ENCODE data around the gene TMEM132D.

Gene TMEM132D

DNA sequence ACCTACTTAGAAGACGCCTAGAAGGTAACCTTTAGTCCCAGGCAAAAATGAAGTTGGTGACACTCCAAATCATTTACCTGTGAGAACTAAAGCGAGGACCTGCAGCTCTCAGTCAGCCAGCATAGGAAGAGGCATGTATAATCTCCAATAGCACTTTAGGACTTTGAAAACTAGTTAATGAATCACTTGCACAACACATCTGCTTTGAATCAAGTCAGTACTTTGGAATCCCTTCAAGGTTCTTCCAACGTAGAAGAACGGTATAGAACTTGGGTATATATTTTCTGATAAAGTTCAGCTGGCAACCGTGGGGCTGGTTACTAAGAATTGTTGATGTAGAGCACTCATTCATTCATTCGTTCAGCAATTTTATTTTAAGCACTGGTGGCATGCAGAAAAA lies 251.9 kb downstream of the TMEM132D start:
- DNase-seq: no peak

DNA sequence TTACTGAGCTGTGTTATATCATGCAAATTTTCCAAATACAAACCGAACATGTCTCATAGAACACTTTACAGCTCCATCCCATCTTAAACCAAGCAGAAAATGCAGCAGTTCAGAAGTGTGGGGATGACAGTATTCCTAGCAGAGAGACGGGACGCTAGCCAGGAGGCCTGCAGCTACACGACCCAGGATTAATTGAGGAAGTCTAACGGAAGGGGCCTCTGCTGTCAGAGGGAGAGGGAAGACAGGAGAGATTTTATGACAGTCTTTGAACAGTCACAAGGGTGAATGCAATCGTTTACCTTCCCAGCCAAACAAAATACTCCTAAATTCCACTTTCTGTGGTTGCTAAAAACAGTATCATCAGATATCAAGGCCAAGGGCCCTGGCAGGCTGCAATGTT lies 261.9 kb downstream of the TMEM132D start:
- DNase-seq: no peak

DNA sequence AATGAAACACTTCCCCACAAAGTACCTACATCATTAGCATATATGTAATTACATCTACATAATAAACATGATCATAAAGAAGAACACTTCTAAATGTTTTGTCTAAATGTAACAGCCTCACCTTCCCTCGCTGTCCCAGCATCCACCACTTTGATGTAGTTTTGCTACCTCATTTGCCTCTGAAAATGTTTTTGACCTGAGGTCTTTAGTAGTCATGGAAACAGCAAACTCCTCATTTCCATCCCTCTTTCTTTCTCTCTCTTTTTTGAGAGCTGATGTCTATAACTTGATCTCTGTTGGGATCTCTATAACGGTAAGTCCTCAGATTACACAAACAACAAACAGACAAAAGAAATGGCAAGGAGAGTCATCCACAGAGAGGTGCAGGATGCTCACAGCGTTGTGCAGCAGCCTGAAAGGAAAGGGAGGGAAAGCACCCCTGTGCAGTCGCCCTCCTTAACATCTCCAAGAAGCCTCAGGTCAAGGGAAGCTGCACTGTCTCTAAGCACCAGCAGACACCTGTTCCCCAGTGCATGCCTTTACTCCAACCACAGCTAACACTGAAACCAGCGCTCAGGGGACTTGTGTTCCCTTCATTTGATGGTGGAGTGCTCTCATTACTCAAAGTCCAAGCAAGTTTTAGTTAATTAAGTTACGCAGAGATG lies 268.7 kb downstream of the TMEM132D start:
- no peak for DNase-seq

DNA sequence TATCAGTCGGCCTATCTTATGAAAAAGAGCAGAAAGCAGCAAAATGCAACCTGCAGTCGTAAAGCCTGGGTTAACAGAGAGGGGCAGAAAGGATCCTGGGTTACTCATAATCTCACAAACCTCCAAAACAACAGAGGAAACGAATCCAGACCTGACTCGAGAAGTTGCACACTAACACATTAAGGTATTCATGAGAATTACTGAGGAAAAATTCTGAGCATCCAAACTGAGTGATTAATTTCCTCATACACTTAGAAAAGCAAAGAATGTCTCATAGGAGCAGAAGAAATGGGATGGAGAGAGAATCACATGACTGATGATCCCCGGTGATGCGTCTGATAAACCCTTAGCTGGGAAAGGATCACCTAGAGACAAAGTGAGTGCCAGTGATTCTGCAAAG lies 272.5 kb downstream of the TMEM132D start:
- no peak for DNase-seq

DNA sequence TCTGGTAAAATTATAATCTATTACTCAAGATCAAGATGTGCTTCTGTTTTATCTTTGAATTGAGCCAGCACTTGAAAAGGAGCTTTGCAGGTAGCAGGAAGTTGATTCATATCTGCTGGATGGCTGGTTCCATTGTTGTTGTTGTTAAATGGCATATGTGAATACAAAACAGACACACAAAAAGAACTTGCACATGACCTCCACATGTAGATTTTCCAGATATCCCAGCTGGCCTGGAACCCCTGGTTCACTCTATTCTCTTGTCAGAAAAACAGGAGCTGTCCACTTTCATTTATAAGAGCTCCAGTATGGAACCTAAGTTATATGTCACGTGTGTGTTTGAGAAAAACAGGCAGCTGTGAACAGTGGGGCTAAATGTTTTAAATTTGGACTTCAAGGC lies 273.9 kb downstream of the TMEM132D start:
- DNase-seq: no peak

DNA sequence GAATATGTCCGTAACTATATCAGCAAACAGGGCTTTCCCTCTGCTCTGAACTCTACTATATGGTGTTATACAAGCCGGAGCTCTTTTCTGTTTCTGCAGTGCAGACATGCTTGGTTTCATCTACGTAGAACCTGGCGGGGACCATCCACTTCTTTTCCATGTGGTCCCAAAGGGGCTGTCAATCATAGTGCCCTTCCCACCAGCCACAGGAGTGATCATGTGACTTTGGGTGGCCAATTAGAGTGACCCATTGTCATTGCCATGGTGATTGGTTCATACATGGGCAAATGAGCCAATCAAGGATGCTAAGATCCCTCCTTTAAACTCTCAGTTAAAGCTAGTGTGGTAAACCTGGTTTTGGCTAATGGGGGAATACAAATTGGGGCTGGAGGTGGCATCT lies 281.3 kb downstream of the TMEM132D start:
- DNase-seq: no peak

DNA sequence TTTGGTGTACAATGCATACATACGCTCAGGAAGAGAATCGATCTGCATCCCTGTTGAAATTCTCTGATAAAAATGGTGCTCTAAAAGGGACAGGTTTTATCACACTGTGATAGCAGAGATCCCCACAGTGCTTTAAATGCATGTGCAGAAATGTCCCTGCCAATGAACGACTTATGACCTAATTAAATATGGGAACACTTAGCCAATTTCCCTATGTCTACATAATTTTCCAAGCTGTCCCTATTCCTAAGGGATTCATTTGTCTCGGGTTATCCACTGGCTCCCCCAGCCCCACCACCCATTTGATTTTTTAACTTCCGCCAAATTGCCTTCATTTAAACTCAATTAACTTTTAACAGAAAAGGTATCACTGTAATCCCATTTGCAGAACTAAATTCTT lies 284.6 kb downstream of the TMEM132D start:
- no peak for DNase-seq

DNA sequence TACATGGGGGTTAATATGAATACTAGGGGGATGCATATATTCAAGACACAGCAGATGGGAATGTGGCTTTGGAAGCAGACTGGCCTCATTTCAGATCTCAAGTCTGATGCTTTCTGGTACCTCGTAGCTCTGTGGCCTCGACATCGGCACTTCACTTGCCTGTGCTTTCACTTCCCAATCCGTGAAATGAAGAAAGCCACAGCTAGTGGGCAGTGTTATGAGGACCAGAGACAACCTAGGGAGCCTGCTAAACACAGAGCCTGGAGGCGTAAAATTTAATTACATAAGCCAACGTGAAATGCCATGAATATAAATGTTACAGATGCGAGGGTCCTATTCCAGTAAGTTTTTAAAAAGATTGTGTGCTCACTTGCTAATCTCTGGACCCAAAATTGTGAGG lies 286.0 kb downstream of the TMEM132D start:
- DNase-seq: no peak

DNA sequence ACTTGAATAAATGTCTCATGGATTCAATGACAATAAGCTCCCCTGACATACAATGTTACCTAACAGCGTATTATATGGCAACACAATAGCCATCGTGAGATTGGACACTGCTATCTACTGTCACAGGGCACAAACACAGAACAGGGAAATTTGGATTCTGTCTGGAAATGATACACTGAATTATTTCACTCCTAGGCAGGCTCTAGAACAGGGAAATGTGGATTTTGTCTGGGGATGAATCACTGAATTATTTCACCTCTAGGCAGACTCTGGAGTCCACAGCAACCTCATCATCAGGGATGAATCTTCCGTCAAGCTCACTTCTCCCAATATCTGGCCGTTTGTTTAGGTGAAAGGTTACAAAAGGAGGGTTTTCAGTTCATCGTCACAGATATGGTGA lies 288.8 kb downstream of the TMEM132D start:
- DNase-seq: no peak

DNA sequence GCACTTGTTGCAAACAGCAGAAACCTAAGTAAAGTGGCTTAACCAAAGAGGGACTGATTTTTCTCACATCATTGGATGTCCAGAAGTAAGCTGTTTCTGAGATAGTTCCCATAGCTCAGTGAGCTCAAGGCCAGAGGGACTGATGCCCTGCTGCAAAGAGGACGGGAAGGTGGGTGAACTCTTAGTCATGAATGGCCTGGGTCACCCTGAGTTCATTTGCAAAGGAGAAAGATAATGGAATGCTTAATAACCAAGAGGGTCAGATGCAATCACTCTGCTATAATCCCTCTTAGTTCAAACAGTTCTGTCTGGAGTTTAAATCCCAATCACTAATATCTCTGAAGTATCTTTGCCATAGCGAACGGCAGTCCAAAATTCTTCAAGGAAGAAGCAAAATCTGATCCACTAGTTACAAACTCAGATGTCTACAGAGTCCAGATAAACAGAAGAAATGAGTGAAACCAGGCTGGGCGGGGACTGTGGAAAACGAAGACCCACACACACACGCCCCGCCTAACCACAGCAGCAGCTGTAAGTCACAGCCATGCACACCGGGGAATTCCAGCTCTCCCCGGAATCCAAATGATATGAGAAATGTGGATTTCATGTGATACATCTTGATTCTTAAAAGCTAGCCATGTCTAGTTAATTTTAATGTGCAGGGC lies 289.5 kb downstream of the TMEM132D start:
- no peak for DNase-seq

DNA sequence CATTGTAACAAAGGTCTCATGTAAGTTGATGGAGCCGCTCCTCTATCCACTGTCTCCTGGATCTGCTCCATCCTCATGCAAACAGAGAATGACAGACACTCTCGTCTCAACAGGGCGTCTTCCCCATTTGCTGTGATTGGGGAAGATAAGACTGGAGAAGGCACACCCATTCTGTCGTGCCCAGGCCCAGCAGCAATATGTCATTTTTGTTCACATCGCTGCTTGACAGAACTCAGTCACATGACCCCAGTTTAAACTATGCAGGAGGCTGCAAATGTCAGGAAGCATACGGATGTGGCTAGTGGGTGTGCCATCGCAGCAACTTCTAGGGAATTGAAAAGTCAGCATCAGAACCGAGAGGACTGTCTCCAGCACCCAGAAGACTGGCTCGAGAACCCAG lies 290.5 kb downstream of the TMEM132D start:
- no peak for DNase-seq

DNA sequence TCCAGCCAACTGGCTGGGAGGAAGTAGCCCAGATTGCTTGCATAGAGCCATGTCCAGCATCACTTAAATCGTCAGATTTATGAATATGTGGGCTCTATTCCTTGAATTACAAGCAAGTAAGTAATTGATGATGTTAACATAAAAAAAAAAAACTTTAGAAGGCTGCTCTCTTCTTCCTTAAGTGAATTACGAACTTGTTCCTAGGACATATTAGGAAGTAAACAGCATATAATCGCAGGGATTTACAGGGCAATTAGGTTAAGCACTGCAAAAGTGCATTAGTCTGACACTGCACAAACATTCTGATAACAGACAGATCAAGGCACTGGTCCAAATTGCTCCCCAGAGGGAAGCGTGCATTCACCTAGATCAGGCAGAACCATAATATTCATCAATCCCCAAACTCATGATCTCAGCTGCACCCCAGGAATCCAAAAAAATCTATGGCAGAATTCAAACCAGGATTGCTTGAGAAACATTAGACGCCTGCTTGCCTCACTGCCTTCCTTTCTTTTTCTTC lies 293.2 kb downstream of the TMEM132D start:
- no peak for DNase-seq

DNA sequence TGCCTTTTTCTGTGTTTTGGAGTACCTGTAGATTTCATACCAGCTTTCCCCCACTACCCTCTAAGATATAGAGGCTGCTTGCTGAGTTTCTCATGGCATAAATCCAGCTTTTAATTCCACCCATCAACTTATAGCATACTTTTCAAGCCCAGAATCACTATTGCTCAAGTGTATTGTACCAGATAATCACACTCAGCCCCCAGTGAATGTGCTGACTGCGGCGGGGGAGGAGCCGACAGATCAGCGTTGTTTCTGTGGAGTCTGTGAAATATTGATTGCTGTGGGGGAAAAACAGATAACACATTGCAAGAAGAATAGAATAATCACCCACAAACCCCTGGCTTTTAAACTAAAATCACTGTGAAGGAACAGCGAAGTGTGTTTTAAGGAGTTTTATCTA lies 296.1 kb downstream of the TMEM132D start:
- no peak for DNase-seq

DNA sequence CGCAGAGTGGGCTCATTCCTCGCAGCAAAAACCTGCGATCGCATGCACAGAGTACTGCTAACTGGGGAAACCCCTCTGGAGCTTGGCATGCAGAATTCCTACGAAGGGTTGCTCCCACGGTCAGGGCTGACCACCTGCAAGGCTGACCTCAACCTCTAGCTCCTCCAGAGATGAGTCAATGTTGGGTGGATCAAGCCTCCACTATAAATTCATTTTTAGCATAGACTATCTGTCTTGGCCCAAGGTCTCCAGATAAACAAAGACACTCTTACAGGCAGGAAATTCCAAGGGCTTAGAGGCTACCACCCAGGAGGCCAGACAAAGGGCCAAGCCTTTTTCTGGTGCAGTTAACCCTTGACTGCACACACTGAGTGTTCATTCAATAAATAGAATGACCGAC lies 296.5 kb downstream of the TMEM132D start:
- DNase-seq: no peak

DNA sequence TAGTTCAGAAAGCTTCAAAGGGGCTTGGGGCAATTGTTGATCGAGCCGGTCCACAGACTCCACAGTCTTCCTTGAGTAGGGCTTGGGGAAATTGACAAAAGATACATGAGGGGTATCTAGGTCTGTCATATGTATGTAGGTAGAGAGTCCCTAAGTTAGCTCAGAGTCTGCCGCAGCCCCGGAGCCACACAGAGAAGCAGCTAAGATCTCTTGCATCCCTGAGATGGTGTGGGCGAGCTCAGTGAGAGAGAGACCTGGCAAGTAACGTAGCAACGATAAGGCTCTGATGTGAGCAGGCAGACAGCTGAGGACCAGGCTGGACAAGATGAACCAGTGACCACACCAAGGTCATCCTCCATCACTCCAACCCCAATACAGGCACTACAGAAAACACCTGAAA lies 297.6 kb downstream of the TMEM132D start:
- DNase-seq: no peak

DNA sequence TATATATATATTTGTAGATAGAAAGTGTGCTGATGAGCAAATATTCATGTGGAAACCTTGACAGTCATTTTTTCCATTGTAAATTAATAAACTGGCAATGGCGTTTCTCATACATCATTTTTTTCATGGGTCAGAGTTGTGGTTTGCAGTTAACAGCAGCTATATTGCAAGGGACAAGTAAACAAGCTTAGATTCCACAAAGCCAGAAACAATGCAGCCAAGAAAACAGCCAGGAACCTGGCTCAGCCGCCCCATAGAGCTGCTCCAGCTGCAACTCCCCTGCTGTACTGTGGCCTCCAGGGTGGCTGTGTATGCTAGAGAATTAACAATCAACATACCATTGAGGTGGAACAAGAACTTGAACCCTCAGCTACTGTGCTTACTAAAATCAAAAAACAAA lies 298.2 kb downstream of the TMEM132D start:
- DNase-seq: no peak

DNA sequence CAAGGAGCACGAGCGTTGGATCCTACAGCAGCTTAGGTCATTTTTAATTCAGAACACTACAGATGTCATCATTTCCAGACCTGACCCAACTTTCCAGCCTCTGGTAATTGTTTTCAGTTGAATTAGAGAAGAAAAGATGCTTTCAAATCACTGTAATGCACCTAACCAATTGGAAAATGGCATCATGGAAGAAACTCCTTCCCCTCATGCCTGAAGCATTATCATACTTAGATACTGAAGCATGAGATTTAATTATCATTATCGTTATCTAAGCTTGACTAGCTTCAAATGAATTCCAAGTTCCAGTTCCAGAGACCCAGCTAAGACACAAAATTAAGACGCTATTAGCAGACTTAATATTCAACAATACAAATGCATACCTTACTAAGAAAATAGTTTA lies 299.3 kb downstream of the TMEM132D start:
- DNase-seq: no peak

DNA sequence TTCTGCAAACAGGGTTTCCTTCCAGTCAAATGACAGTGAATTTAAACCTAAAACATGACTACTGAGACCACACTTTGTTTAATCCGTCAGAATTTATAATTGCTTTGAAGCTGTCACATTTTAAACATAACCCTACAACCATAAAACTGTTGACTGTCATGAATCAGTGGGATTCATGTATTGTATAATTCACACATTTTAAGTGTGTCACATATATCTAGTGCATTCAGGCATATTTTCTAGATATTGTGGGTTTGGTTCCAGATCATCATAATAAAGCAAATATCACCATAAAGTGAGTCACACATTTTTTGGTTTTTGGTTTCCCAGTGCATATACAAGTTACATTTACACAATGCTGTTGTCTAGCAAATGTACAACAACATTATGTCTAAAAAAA lies 304.4 kb downstream of the TMEM132D start:
- DNase-seq: no peak

DNA sequence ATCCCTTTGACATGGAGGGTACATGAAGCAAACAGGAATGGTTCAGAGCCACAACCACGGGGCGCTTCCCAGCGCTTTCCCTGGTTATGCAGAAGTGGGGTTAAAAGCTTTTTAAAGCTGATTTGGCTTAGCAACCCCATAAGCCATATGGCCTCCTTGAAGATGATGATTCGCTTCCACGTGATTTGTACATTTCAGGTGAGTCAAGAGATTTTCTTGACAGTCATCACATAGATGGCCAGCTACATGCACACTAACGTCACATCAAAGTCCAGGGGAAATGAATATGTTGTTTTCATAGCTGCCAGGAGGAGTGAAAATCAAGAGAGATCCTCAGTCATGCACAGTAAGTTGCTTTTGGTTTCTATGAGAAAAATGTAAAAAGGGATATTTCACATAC lies 309.7 kb downstream of the TMEM132D start:
- DNase-seq: no peak

DNA sequence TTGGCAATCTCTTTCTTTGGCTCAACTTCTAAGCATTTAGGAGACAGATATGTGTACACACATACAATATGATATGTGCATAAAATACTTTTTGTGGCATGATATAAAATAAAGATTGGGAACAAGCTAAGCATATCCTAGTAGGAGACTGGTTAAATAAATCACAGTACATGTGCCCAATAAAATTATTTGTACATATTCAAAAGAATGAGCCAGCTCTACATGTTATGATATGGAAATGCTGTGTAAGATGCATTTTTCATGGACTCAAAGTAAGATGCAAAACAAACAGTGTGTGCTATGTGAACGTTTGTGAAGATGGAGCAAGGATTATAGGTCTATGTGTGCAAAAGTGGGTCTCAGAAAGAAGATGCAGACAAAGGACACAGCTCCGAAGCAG lies 311.4 kb downstream of the TMEM132D start:
- DNase-seq: no peak

DNA sequence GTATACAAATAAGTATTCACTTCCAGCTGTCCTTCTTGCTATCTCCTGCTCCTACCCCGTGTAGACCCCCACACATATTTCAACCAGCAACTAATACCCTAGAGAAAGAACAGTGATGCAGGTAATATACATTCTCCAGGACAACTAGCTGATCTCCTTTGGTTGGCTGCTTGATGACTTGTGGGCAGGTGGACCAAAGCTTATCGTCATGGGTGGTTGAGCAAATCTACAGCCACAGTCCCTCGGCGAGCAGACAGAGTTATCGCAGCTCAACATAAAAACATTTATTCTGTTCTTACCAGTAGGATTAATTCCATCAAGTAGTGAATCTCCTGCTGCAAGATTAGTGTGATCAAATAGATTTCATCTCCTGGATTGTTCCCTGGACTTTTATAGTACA lies 314.3 kb downstream of the TMEM132D start:
- DNase-seq: no peak

DNA sequence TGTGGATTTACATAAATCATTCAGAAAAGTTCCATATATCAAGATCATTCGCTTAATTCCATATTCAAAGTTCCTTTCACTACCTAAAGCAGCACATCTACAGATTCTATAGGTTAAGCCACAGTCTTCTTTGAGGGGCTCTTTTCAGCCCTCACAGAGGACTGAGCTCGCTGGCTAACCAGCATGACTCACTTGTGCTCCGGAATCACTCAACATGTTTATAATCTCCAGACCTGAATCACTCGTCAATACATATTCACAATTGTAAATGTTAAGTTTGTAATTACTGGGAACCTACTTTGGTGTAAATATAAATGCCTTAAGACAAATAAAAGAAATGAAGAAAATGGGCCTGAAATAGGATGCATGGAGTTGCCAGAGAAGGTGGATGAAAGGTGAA lies 315.7 kb downstream of the TMEM132D start:
- DNase-seq: no peak

DNA sequence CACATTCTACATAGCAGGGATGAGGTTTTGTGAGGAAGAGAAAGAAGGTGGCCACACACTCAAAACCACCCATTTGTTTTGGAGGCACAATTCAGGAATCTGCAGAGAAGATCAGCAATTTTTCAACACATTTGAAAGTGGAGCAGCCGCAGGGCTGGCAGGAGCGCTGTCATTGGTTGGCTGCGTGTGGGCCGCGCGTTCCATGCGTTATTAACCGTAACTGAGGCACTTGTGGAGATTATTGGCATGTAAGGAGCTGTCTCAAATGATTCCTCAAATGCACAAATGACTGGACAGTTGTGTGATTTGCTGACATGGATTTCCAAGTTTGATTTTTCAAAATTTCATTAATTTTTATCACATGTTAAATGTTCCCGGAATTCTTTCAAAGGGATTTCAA lies 318.5 kb downstream of the TMEM132D start:
- DNase-seq: no peak

DNA sequence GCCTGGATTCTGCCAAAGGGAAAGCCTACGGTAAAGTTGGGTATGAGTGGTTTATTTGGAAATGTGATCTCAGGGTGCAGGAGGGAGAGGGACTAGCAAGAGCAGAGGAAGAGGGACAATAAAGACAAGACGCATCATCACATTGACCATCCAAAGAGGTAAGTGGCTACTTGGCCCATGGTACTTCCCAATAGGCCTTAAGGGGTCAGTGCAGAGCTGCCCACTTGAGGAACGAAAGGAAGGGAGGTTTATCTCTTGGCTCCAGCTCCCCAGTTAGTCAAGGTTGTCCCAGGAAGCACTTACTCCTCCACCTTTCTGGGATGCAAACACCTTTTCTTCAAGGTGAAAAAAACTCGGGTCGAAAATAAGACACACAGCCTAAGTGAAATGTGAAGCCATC lies 323.9 kb downstream of the TMEM132D start:
- no peak for DNase-seq

DNA sequence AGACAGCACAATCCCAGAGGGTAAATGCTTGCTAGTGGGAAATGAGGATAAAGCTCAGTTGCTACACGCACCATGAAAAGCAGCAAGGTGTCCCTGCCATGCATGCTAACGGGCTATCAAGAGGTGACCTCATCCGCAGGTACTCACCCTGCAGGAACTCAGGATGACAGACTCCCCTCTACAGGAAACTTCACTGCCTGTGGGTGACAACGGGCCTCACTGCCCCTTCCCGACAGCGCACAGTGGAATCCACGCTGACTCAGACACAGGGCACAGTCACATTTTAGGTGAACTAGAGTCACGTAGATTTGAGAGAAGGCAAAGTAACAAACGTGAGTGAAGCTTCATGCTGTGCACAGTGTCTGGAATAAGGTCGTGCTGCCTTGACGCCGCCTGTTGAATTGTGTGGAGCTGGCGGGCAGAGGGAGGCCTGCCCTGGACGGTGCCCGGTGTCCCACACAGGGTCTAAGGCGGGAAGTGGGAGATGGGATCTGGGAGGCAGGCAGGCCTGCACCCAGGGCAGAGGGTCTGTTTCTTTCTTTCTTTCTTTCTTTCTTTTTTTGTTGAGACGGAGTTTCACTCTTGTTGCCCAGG lies 331.8 kb downstream of the TMEM132D start:
- DNase-seq: no peak

Measured in CD4-positive, alpha-beta T cell treated with Interleukin-4 for 1 hour (primary cell).